Inflammatory macrophage treated with lipopolysaccharide for 1 hour (primary cell): ENCODE data around the gene PIGT.
A peak's percentile ranks its signal among the peaks of the same experiment; 100 is the strongest.
"Not testable (repeated sequence)": the region's sequence is repeated elsewhere in the genome, so short reads cannot be mapped to it uniquely, and the experiment has no call there.

ENCODE experiments used
- DNase-seq, 2 donors: peaks; one replicate each; pipeline ENCODE4 v3.0.0-alpha.2; 2020 to 2022

PIGT gene

DNA sequence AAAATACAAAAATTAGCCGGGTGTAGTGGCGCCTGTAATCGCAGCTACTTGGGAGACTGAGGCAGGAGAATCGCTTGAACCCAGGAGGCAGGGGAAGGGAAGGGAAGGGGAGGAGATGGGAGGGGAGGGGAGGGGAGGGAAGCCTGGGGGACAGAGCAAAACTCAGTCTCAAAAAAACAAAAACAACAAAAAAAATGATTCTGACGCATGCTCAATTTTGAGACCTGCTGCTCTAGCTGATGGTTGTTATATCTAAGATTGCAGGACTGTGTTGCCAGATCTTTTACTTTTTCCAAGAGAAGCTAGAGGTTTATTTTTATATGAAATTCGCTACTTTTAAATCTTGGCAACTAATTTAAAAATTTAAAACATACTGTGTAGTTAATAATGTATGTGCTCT is 51.2 kb downstream of the PIGT start:
- DNase-seq, result no peak

DNA sequence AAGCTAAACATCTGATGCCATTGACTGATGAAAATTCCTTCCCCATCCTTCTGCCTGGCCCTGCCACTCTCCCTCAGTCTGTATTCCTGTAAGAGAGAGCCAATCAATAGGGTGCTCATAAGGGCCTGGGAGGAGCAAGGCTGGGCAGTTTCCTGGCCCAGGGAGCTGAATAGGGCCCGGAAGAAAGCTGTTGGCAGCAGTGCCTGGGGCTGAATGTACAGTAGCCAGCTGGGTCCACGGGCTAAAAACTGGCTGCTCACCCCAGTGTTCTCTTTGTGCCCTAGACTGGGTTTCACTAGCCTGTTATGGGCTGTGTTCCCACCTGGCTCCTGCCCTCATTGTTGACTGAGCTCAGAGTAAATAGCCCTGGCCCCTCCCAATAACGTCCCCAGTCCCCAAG is 51.9 kb downstream of the PIGT start:
- DNase-seq, result no peak

DNA sequence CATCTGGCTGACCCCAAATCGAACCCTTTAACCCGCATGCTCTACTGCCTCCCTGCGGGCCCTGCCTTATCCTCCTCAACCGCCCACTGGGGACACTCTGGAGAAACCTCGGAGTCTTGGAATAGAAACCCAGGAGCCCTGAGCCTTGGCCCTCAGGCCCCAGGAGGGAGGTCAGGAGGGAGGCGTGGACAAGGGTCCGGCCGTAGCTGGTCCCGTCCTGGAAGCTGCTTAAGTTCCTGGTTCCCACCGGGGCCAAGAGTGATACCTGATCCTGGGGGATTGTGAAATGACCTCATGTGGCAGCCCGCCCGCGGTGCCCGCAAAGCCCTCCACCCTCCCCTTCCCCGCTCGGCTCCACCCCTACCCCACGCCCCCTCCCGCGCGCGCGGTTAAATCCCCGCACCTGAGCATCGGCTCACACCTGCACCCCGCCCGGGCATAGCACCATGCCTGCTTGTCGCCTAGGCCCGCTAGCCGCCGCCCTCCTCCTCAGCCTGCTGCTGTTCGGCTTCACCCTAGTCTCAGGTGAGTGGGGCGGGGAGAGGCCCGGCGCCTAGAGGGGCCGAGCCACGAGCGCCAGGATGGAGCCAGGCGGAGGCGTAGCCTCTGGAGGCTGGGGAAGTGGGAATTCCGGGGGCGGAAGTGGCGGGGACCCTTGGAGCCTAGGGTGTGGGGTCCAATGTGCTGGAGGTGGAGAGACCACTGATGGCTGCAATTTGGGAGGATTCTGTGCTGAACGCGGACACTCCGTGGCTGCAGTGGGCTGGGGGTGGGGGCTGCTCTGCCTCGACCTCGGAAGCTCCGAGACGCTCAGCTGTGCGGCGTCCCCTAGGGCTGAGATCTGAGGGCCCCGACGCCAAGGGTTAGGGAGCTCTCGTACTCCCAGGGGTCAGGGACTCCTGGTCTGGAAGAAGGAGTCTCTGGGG is 53.7 kb downstream of the PIGT start, which contains the start of gene WFDC2:
WFDC2 (plus strand) TSS at position 418 of the 926 bp plus-strand sequence; CDS start at position 447, 29 bp downstream.
- no peak for DNase-seq

DNA sequence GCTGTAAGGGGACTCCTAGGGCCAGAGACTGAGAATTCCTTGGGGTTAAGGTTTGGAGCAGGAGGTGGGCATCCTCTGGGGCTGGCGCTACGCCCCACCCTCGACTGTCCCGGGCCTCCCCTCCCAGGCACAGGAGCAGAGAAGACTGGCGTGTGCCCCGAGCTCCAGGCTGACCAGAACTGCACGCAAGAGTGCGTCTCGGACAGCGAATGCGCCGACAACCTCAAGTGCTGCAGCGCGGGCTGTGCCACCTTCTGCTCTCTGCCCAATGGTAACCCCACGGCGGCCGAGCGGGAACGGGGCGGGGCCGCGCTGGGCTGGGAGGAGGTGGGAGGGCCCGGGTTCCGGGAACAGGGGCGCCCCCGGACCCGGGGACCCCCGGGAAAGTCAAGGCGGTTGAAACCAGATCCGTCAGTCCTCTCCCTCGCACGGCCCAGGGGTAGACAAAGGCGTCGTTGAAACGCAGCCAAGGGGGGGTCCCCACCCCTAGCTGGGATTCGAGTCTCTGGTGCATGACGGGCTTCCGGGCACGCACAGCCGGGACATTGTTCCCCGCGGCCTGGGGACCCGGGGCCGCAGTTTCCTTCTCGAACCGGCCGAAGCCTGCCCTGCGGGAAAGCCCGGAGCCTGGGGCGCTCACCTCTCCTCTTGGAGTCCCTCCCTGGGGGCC is 54.5 kb downstream of the PIGT start:
- DNase-seq, result peak; percentile 30

DNA sequence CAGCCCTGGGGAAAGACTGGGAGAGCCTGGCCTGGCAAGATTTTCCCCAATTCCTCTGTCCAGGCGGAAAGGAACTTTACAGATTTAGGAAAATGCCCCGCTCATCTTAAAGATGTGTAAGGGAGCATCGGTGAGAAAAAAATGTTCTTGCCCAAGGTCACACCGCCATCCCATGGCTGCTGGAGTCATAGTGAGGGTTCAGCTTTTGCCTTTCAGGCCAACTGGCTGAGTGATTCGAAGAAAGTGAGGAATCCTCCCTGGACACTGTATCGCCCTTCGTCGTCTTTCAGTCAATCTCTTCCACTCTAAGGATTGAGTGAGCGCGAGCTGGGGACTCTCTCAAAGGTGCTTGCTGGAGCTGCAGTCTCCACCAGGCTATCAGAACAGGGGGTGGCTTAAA is 55.0 kb downstream of the PIGT start:
- DNase-seq, result no peak

DNA sequence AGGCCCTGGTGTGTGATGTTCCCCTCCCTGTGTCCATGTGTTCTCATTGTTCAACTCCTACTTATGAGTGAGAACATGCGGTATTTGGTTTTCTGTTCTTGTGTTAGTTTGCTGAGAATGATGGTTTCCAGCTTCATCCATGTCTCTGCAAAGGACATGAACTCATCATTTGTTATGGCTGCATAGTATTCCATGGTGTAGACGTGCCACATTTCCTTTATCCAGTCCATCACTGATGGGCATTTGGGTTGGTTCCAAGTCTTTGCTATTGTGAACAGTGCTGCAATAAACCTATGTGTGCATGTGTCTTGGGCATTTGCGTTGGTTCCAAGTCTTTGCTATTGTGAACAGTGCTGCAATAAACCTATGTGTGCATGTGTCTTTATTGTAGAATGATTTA is 56.3 kb downstream of the PIGT start:
- DNase-seq, result not testable (repeated sequence)
